HFFc6 (cell line): ENCODE measurements around the gene LCNL1. TPM values are rescaled to one million over a fixed set of nuclear protein-coding genes. Genes with fewer than 3 reads are reported as not detected.
A peak's percentile ranks its signal among the peaks of the same experiment; 100 is the strongest.

Source experiments
- DNase-seq: peaks from one replicate; pipeline ENCODE4 v3.0.0-alpha.2; 2018
- H3K27ac Mint-ChIP-seq: 2 replicates; pipeline ENCODE4 v1.8.0; 2020; ENCODE audit warnings: mild to moderate bottlenecking, mixed read lengths
- H3K27me3 Mint-ChIP-seq: 2 replicates; pipeline ENCODE4 v1.8.0; 2021; ENCODE audit warnings: mild to moderate bottlenecking, moderate library complexity, mixed read lengths; ENCODE audit not compliant: insufficient read depth
- H3K36me3 Mint-ChIP-seq: 2 replicates; pipeline ENCODE4 v1.8.0; 2021; ENCODE audit warnings: low read depth, mixed read lengths
- H3K4me1 Mint-ChIP-seq: 2 replicates; pipeline ENCODE4 v1.8.0; 2020; ENCODE audit warnings: low read depth, mixed read lengths
- H3K4me3 Mint-ChIP-seq: 2 replicates; pipeline ENCODE4 v1.8.0; 2020; ENCODE audit warnings: mild to moderate bottlenecking, moderate library complexity, mixed read lengths
- H3K9me3 Mint-ChIP-seq: 2 replicates; pipeline ENCODE4 v1.8.0; 2020; ENCODE audit warnings: mild to moderate bottlenecking, mixed read lengths
- total RNA-seq, 6 experiments: library from RNA; stranded (reverse); fragmentation: NEBNext Ultra II Directional; extraction: Animal tissue kit (Norgen Biotek cat#: 25700); gene quantifications; 2 replicates in 1 of 6; 3 replicates in 5 of 6; pipeline ENCODE4 v1.2.3, GENCODE V29; 2021
- TF ChIP-seq, protein P1 (sequence below): fragments of 200-600 bp; sonication (generic); IDR thresholded peaks from 2 replicates; pipeline ENCODE4 v1.5.0; 2021; ENCODE audit warnings: antibody characterized with exemption, mild to moderate bottlenecking

Gene LCNL1
- total RNA-seq, 6 experiments from 2014 or later = not detected

- peak overlapping the region; percentile 84 for H3K4me3 Mint-ChIP-seq
- H3K9me3 Mint-ChIP-seq = no peaks in the 10 kb centered on the region
- H3K4me1 Mint-ChIP-seq = peaks cover 10% of the 10 kb centered on the region
- peaks cover 2% of the 10 kb centered on the region; the same call in 1 of the 2 replicates for H3K27me3 Mint-ChIP-seq
- H3K27ac Mint-ChIP-seq = peak overlapping the region; percentile 74
- TF ChIP-seq, protein P1, sequence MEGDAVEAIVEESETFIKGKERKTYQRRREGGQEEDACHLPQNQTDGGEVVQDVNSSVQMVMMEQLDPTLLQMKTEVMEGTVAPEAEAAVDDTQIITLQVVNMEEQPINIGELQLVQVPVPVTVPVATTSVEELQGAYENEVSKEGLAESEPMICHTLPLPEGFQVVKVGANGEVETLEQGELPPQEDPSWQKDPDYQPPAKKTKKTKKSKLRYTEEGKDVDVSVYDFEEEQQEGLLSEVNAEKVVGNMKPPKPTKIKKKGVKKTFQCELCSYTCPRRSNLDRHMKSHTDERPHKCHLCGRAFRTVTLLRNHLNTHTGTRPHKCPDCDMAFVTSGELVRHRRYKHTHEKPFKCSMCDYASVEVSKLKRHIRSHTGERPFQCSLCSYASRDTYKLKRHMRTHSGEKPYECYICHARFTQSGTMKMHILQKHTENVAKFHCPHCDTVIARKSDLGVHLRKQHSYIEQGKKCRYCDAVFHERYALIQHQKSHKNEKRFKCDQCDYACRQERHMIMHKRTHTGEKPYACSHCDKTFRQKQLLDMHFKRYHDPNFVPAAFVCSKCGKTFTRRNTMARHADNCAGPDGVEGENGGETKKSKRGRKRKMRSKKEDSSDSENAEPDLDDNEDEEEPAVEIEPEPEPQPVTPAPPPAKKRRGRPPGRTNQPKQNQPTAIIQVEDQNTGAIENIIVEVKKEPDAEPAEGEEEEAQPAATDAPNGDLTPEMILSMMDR = no peak
- H3K36me3 Mint-ChIP-seq = no peaks in the 10 kb centered on the region
- DNase-seq = no peak
Measured at GRCh38 chr9:136949239-136949816, 33.5 kb upstream of the LCNL1 start.

DNA sequence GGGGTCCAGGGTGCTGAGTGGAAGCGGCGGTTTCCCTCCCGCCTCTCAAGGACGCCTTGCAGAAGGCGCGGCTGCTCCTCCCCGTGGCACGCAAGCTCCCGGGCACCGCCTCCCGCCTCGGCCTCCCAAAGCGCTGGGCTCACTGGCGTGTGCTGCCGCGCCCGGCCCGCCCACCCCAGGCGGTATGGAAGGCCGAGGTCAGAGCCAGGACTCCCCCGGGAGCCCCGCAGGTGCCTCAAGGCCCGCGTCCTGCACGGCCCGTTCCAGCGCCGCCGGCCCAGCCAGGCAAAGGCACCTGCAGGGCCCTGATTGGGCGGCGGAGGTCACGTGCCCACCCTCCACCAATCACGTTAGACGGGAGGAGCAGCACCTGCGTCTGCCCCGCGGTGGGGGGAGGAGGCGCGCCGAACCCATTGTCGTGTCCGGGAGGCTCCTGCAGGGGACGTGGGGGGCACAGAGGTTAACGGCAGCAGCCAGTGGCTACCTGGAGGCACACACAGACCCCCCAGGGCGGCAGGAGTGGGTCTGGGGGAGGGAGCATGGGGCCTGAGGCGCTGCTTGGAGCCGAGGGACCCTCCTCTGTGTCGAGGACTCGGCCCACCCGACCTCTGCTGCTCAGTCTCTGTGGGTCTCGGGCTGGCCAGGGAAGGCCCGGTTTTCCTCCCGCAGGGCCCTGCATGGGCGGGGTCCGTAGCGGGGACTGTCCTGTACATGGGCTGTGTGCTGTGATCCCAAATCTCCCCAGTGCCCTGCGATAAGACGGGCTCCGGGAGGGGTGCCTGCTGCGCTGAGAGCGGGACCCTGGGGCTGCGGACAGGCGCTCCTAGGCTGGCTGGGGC lies 32.8 kb upstream of the LCNL1 start:
- peak; percentile 70 for DNase-seq
- H3K4me3 Mint-ChIP-seq = peak overlapping the region; percentile 84
- H3K27me3 Mint-ChIP-seq = peaks cover 2% of the 10 kb centered on the region
- no peaks in the 10 kb centered on the region for H3K36me3 Mint-ChIP-seq
- H3K9me3 Mint-ChIP-seq = no peaks in the 10 kb centered on the region
- peaks cover 5% of the 10 kb centered on the region for H3K4me1 Mint-ChIP-seq
- TF ChIP-seq, protein P1 = no peak
- peak overlapping the region; percentile 74 for H3K27ac Mint-ChIP-seq

DNA sequence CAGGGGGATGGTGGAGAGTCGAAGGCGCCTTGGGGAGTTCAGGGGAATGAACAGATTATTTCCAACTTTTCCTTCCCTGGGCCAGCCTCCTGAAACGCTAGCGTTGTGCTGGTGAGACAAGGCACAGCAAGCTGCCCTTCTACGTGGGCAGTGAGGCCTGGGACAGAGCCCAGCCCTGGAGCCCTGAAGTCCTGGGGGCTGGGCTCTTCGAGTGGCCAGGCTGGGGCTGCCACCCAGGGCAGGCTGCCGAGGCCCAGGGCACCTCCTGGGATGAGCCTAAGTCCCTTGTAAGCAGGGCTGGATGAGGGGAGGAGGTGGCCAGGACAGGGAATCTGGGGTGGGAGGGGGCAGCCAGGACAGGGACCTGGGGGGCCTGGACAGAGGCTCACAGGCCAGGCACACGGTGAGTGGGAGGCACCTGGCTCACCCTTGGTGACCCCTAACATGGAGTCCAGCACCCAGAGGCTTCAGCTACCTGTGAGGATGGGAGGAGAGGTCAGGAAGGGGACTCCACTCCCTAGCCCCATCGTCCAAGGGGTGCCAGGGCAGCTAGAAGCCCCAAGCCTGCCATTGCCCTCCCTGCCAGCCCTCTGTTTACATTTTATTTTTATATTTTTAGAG lies 32.0 kb upstream of the LCNL1 start:
- DNase-seq = no peak

DNA sequence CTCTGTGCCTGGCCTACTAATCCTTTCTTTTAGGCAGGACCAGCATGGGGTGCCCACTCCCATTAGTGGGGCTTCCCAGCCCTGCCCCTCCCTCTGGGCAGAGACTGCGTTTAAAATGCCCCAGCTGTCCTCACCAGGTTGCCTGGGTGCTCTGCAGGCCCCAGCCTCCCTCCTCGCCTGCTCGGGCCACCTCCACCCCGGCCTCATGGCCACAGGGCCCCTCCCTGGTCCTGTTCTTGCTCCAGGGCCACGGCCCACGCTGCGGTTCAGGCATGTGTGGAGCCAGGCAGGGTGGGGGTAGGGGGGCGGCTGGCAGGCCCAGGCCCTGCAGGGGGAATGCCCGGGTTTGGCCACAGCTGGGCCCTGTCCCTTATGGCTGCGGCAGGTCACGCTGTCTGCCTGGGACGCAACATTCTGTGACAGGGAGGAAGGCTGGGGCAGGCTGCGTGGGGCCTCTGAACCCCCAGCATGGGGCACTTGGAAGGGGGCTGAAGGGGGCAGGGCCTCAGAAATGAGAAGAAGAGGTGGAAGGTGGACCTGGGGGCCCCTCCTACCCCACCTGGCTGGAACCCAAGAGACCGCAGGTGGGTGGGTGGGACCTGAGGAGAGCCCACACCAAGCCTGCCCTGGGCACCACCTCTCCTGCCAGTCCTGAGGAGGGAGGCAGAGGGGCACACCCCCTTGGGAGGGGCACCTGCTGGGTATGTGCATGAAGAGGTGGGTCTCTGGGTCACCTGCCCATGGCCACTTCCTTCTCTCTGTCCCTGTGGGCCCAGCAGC lies 31.1 kb upstream of the LCNL1 start, which contains the start of gene LCN12:
TSS of gene LCN12 (plus strand) at position 733 of the 780 bp plus-strand sequence. CDS start 55 bp downstream, outside the sequence.
- DNase-seq = no peak
- no peaks in the 10 kb centered on the region for H3K36me3 Mint-ChIP-seq
- peaks cover 6% of the 10 kb centered on the region for H3K27me3 Mint-ChIP-seq
- H3K4me1 Mint-ChIP-seq = peaks cover 5% of the 10 kb centered on the region; the same call in 1 of the 2 replicates
- H3K9me3 Mint-ChIP-seq = peaks cover 6% of the 10 kb centered on the region; the same call in 1 of the 2 replicates
- H3K27ac Mint-ChIP-seq = no peak within 1 kb of the TSS
- TF ChIP-seq, protein P1 = no peak
- no peak within 1 kb of the TSS for H3K4me3 Mint-ChIP-seq

More for the DNA sequence above, 32.0 kb upstream of the LCNL1 start:
- Mint-ChIP-seq H3K36me3 (no peaks in the 10 kb centered on the region), H3K4me1 (peaks cover 5% of the 10 kb centered on the region; the same call in 1 of the 2 replicates), H3K9me3 (no peaks in the 10 kb centered on the region), H3K27ac (no peak overlapping the region), H3K27me3 (peaks cover 2% of the 10 kb centered on the region), H3K4me3 (peak overlapping the region; percentile 79)
- TF ChIP-seq, protein P1 = no peak

DNA sequence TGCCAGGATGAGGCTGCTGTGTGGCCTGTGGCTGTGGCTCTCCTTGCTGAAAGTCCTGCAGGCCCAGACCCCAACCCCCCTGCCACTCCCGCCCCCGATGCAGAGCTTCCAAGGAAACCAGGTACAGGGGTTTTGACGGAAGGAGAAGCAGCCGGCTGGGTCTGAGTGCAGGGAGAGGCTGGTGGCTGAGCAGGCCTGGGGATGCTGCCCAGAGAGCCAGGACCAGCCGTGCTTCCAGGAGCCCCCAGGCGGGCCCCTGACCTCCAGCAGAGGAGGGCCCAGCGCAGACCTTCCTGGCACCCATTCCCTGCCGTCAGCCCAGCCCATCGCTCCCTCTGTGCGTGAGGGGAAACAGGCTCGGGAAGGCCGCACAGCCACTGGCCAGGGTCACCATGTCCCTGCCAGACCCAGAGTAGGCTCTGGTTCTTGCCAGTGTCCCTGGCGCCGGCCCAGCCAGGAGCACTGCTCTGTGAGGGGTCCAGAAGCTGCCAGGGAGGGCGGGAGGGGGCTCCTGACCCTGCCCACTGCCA lies 30.4 kb upstream of the LCNL1 start:
- Mint-ChIP-seq H3K36me3 (no peaks in the 10 kb centered on the region), H3K4me3 (no peak overlapping the region), H3K27ac (no peak overlapping the region), H3K4me1 (peaks cover 5% of the 10 kb centered on the region; the same call in 1 of the 2 replicates), H3K9me3 (peaks cover 8% of the 10 kb centered on the region; the same call in 1 of the 2 replicates), H3K27me3 (peaks cover 6% of the 10 kb centered on the region)
- TF ChIP-seq, protein P1 = no peak
- no peak for DNase-seq
